OCI-LY3 (cell line): Measurements from ENCODE around the gene MFAP2.

Experiments used
- H2AFZ ChIP-seq: fragments of 200-600, 300-600 bp; shearing (Covaris generic); 2 replicates; pipeline ENCODE4 v1.6.0; 2014; ENCODE audit warnings: antibody characterized with exemption, low read depth, low read length
- H3K27ac ChIP-seq: fragments of 200-600, 300-600 bp; sonication (generic); 2 replicates; pipeline ENCODE4 v1.5.1; 2014; ENCODE audit warnings: mild to moderate bottlenecking, low read length, moderate library complexity, mixed read lengths
- H3K27me3 ChIP-seq: fragments of 200-600, 300-600 bp; sonication (generic); 2 replicates; pipeline ENCODE4 v1.6.1; 2014; ENCODE audit warnings: low read depth, low read length, mixed read lengths
- H3K36me3 ChIP-seq: fragments of 200-600, 300-600 bp; sonication (generic); replicated peaks from 2 replicates; pipeline ENCODE3; 2014; ENCODE audit warnings: low read depth, low read length, mixed read lengths
- H3K4me1 ChIP-seq: fragments of 300-600, 200-600 bp; sonication (generic); 2 replicates; pipeline ENCODE4 v1.6.1; 2014; ENCODE audit warnings: low read length, mixed read lengths
- H3K4me2 ChIP-seq: fragments of 200-600, 300-600 bp; sonication (generic); 2 replicates; pipeline ENCODE4 v1.6.1; 2014; ENCODE audit warnings: low read length, mixed read lengths
- H3K4me3 ChIP-seq: fragments of 300-600, 200-600 bp; sonication (generic); 2 replicates; pipeline ENCODE4 v1.5.1; 2014; ENCODE audit warnings: antibody characterized with exemption, mild to moderate bottlenecking, low read length, moderate library complexity
- H3K79me2 ChIP-seq: fragments of 300-600, 200-600 bp; shearing (Covaris generic); 2 replicates; pipeline ENCODE4 v1.6.1; 2014; ENCODE audit warnings: mild to moderate bottlenecking, low read length, mixed read lengths
- H3K9ac ChIP-seq: fragments of 300-600, 200-600 bp; shearing (Covaris generic); 2 replicates; pipeline ENCODE4 v1.6.0; 2014; ENCODE audit warnings: mild to moderate bottlenecking, low read length, moderate library complexity
- H3K9me3 ChIP-seq: fragments of 200-600, 300-600 bp; shearing (Covaris generic); 2 replicates; pipeline ENCODE4 v1.6.1; 2014; ENCODE audit warnings: low read length, mixed read lengths; ENCODE audit not compliant: insufficient read depth
- H4K20me1 ChIP-seq: fragments of 200-600, 300-600 bp; sonication (generic); 2 replicates; pipeline ENCODE4 v1.6.1; 2016; ENCODE audit warnings: low read length, mixed read lengths; ENCODE audit not compliant: insufficient read depth
- CTCF ChIP-seq: fragments of 200-600, 300-600 bp; sonication (generic); IDR thresholded peaks from 2 replicates; pipeline ENCODE4 v1.5.1; 2014; ENCODE audit warnings: antibody characterized with exemption, low read length, low read depth
- EZH2phosphoT487 ChIP-seq: fragments of 200-600 bp; shearing (Covaris generic); IDR thresholded peaks from 2 replicates; pipeline ENCODE4 v1.6.1; 2018; ENCODE audit warnings: antibody characterized with exemption, mixed run types, low read depth

MFAP2 gene

GRCh38 chr1:16975211-16975610 lies 5.2 kb downstream of the MFAP2 start:
- Histone ChIP-seq H3K9ac (no peak overlapping the region), H3K4me3 (no peak overlapping the region), H4K20me1 (no peaks in the 10 kb centered on the region), H3K27ac (no peak overlapping the region), H2AFZ (no peak overlapping the region), H3K9me3 (no peaks in the 10 kb centered on the region), H3K27me3 (no peaks in the 10 kb centered on the region), H3K4me2 (no peak overlapping the region), H3K79me2 (no peaks in the 10 kb centered on the region), H3K36me3 (no peaks in the 10 kb centered on the region), H3K4me1 (no peaks in the 10 kb centered on the region)
- TF ChIP-seq EZH2phosphoT487 (no peak), CTCF (no peak)

- no peaks in the 10 kb centered on the region for H4K20me1 ChIP-seq
- H2AFZ ChIP-seq: no peak overlapping the region
- no peak overlapping the region for H3K4me3 ChIP-seq
- H3K27ac ChIP-seq: no peak overlapping the region
- H3K9me3 ChIP-seq: no peaks in the 10 kb centered on the region
- H3K4me2 ChIP-seq: no peak overlapping the region
- H3K27me3 ChIP-seq: no peaks in the 10 kb centered on the region
- H3K9ac ChIP-seq: no peak overlapping the region
- H3K36me3 ChIP-seq: no peaks in the 10 kb centered on the region
- H3K4me1 ChIP-seq: no peaks in the 10 kb centered on the region
- no peak for TF ChIP-seq EZH2phosphoT487
- TF ChIP-seq CTCF: no peak
- no peaks in the 10 kb centered on the region for H3K79me2 ChIP-seq
Observed at GRCh38 chr1:16973215-16973614, 7.2 kb downstream of the MFAP2 start.

- Histone ChIP-seq H3K79me2 (no peaks in the 10 kb centered on the region), H3K4me1 (no peaks in the 10 kb centered on the region), H3K9ac (no peak overlapping the region), H3K9me3 (no peaks in the 10 kb centered on the region), H3K27ac (no peak overlapping the region), H3K36me3 (no peaks in the 10 kb centered on the region), H2AFZ (no peak overlapping the region), H3K4me2 (no peak overlapping the region), H3K27me3 (no peaks in the 10 kb centered on the region), H3K4me3 (no peak overlapping the region), H4K20me1 (no peaks in the 10 kb centered on the region)
- TF ChIP-seq EZH2phosphoT487 (no peak), CTCF (no peak)
Observed at GRCh38 chr1:16972189-16972895, 8.1 kb downstream of the MFAP2 start.

GRCh38 chr1:16971341-16972188 lies 8.9 kb downstream of the MFAP2 start:
- Histone ChIP-seq H3K27me3 (no peaks in the 10 kb centered on the region), H3K9ac (no peak overlapping the region), H3K27ac (no peak overlapping the region), H3K4me1 (no peaks in the 10 kb centered on the region), H3K79me2 (no peaks in the 10 kb centered on the region), H3K36me3 (no peaks in the 10 kb centered on the region), H3K4me2 (no peak overlapping the region), H4K20me1 (no peaks in the 10 kb centered on the region), H2AFZ (no peak overlapping the region), H3K4me3 (no peak overlapping the region), H3K9me3 (no peaks in the 10 kb centered on the region)
- TF ChIP-seq CTCF: no peak
- no peak for TF ChIP-seq EZH2phosphoT487
